Natural killer cell (primary cell): ENCODE data around the gene GRIK1. TPM values are rescaled to one million over a fixed set of nuclear protein-coding genes. Genes with fewer than 3 reads are reported as not detected.

Experiments used
- ATAC-seq, 3 donors: fragments of 150-1000 bp in 2 of 3; fragments of 200-7000 bp in 1 of 3; cut with Tn5 transposase; 1 replicate in 1 of 3; 2 replicates in 2 of 3; pipeline ENCODE4 v1.10.0; 2021; ENCODE audit warnings: mild to moderate bottlenecking in 2 of 3, moderate library complexity in 2 of 3
- DNase-seq, 2 donors: peaks; one replicate each; pipeline versions ENCODE4 v3.0.0 to v3.0.0-alpha.2; 2013 to 2021; ENCODE audit warnings: mixed read lengths in 1 of 2
- H3K27ac ChIP-seq: one replicate; pipeline ENCODE4 v1.5.1; 2013; ENCODE audit warnings: mild to moderate bottlenecking, low read length
- H3K27me3 ChIP-seq: one replicate; pipeline ENCODE4 v1.6.1; 2013; ENCODE audit warnings: low read length; ENCODE audit not compliant: control insufficient read depth, insufficient read depth
- H3K36me3 ChIP-seq: one replicate; pipeline ENCODE4 v1.6.1; 2013; ENCODE audit warnings: low read length; ENCODE audit not compliant: control insufficient read depth, insufficient read depth
- H3K4me1 ChIP-seq: one replicate; pipeline ENCODE4 v1.6.1; 2013; ENCODE audit warnings: low read length; ENCODE audit not compliant: control insufficient read depth, insufficient read depth
- H3K4me3 ChIP-seq: one replicate; pipeline ENCODE4 v1.5.1; 2013; ENCODE audit warnings: low read length
- H3K9me3 ChIP-seq: one replicate; pipeline ENCODE4 v1.6.1; 2013; ENCODE audit warnings: low read length; ENCODE audit not compliant: control insufficient read depth, insufficient read depth
- H3K27ac Mint-ChIP-seq, 2 donors: one replicate each; pipeline ENCODE4 v1.8.0; 2022; ENCODE audit warnings: mild to moderate bottlenecking in 2 of 2, mixed read lengths in 2 of 2, moderate library complexity in 1 of 2
- H3K27me3 Mint-ChIP-seq, 2 donors: one replicate each; pipeline ENCODE4 v1.8.0; 2022; ENCODE audit warnings: low read depth in 2 of 2, mixed read lengths in 2 of 2
- H3K36me3 Mint-ChIP-seq: one replicate; pipeline ENCODE4 v1.8.0; 2022; ENCODE audit warnings: mixed read lengths
- H3K4me1 Mint-ChIP-seq, 2 donors: one replicate each; pipeline ENCODE4 v1.8.0; 2022; ENCODE audit warnings: mixed read lengths in 2 of 2
- H3K4me3 Mint-ChIP-seq: one replicate; pipeline ENCODE4 v1.8.0; 2022; ENCODE audit warnings: mild to moderate bottlenecking, moderate library complexity, mixed read lengths
- H3K9me3 Mint-ChIP-seq, 2 donors: one replicate each; pipeline ENCODE4 v1.8.0; 2022; ENCODE audit warnings: mixed read lengths in 2 of 2
- CTCF ChIP-seq: fragments of 200-600 bp; IDR thresholded peaks from one replicate; pipeline ENCODE4 v1.8.0; 2022; ENCODE audit warnings: antibody characterized with exemption
- WGBS: methylation state at CpG from one replicate; pipeline ENCODE4 v1.1.7; 2013; ENCODE audit warnings: missing lambda C conversion rate; ENCODE audit not compliant: insufficient coverage; 5-methylcytosine and 5-hydroxymethylcytosine counted together
- intact Hi-C: fragments of 100-400 bp; cut with micrococcal nuclease; formaldehyde crosslinking; loops from one replicate; pipeline ENCODE4 v1.14.2; 2022
- total RNA-seq, 4 donors: library from RNA; stranded (reverse); fragments of 120-200 nt in 1 of 4; gene quantifications; one replicate each; pipeline versions ENCODE4 v1.2.3 to v1.2.4, GENCODE V29; 2013 to 2022

GRIK1 gene
- total RNA-seq, 3 donors from 2014 or later (not counting 1 experiment from before 2014, with no cell fraction given), result not detected

- Histone ChIP-seq H3K36me3 (no peaks in the 10 kb centered on the region), H3K27ac (no peak overlapping the region), H3K4me1 (no peaks in the 10 kb centered on the region), H3K4me3 (no peak overlapping the region), H3K27me3 (no peaks in the 10 kb centered on the region), H3K9me3 (peaks cover 3% of the 10 kb centered on the region)
- Mint-ChIP-seq H3K27ac (no peak overlapping the region), H3K9me3 (peaks cover 6 to 9% of the 10 kb centered on the region in 2 donors), H3K27me3 (no peaks in the 10 kb centered on the region), H3K4me3 (no peak overlapping the region), H3K4me1 (no peaks in the 10 kb centered on the region), H3K36me3 (no peaks in the 10 kb centered on the region)
- no peak for DNase-seq
- no peak for ATAC-seq
- intact Hi-C loops, result no loop called here
- no peak for TF ChIP-seq CTCF
- 93% methylated on average over 2 of the region's 2 CpGs for WGBS
Measured at GRCh38 chr21:29716753-29717152, 223.0 kb downstream of the GRIK1 start.

GRCh38 chr21:29715089-29715488, 224.7 kb downstream of the GRIK1 start:
- DNase-seq (no peak), ATAC-seq (no peak)
- H3K4me3 Mint-ChIP-seq, result no peak overlapping the region
- no peaks in the 10 kb centered on the region for H3K36me3 Mint-ChIP-seq
- no peak overlapping the region for H3K4me3 ChIP-seq
- H3K27ac ChIP-seq, result no peak overlapping the region
- intact Hi-C loops, result no loop called here
- WGBS, result 97% methylated on average over 2 of the region's 2 CpGs
- no peaks in the 10 kb centered on the region for H3K27me3 ChIP-seq
- no peaks in the 10 kb centered on the region for H3K4me1 Mint-ChIP-seq
- H3K4me1 ChIP-seq, result no peaks in the 10 kb centered on the region
- H3K27ac Mint-ChIP-seq, result no peak overlapping the region
- H3K36me3 ChIP-seq, result no peaks in the 10 kb centered on the region
- peaks cover 6 to 8% of the 10 kb centered on the region in 2 donors for H3K9me3 Mint-ChIP-seq
- TF ChIP-seq CTCF, result no peak
- H3K9me3 ChIP-seq, result peaks cover 3% of the 10 kb centered on the region
- H3K27me3 Mint-ChIP-seq, result no peaks in the 10 kb centered on the region

- no peak for ATAC-seq
- Histone ChIP-seq H3K27ac (no peak overlapping the region), H3K4me3 (no peak overlapping the region), H3K4me1 (no peaks in the 10 kb centered on the region), H3K36me3 (no peaks in the 10 kb centered on the region), H3K9me3 (peaks cover 3% of the 10 kb centered on the region), H3K27me3 (no peaks in the 10 kb centered on the region)
- H3K27me3 Mint-ChIP-seq, result no peaks in the 10 kb centered on the region
- no peaks in the 10 kb centered on the region for H3K4me1 Mint-ChIP-seq
- H3K27ac Mint-ChIP-seq, result no peak overlapping the region
- 85% methylated on average over 2 of the region's 2 CpGs for WGBS
- no peaks in the 10 kb centered on the region for H3K36me3 Mint-ChIP-seq
- peaks cover 6 to 8% of the 10 kb centered on the region in 2 donors for H3K9me3 Mint-ChIP-seq
- no peak for TF ChIP-seq CTCF
- no peak overlapping the region for H3K4me3 Mint-ChIP-seq
- DNase-seq, result no peak
- intact Hi-C loops, result no loop called here
Measured at GRCh38 chr21:29712818-29713217, 227.0 kb downstream of the GRIK1 start.

- no peak for TF ChIP-seq CTCF
- intact Hi-C loops, result no loop called here
- Mint-ChIP-seq H3K27me3 (no peaks in the 10 kb centered on the region), H3K9me3 (peaks cover 8 to 10% of the 10 kb centered on the region in 2 donors), H3K36me3 (no peaks in the 10 kb centered on the region), H3K27ac (no peak overlapping the region), H3K4me1 (no peaks in the 10 kb centered on the region), H3K4me3 (no peak overlapping the region)
- no peaks in the 10 kb centered on the region for H3K9me3 ChIP-seq
- no peaks in the 10 kb centered on the region for H3K27me3 ChIP-seq
- ATAC-seq (no peak), DNase-seq (no peak)
- H3K4me1 ChIP-seq, result no peaks in the 10 kb centered on the region
- no peak overlapping the region for H3K27ac ChIP-seq
- no peaks in the 10 kb centered on the region for H3K36me3 ChIP-seq
- H3K4me3 ChIP-seq, result no peak overlapping the region
Measured at GRCh38 chr21:29711236-29711635, 228.6 kb downstream of the GRIK1 start.
